K562 (cell line): Measurements from ENCODE around the gene PRR16. TPM values are rescaled to one million over a fixed set of nuclear protein-coding genes. Genes with fewer than 3 reads are reported as not detected.
A peak's percentile ranks its signal among the peaks of the same experiment; 100 is the strongest.
"Not testable (repeated sequence)": the region's sequence is repeated elsewhere in the genome, so short reads cannot be mapped to it uniquely, and the experiment has no call there.

Source experiments
- ATAC-seq: fragments of 200-7000 bp; cut with Tn5 transposase; 3 replicates; pipeline ENCODE4 v1.9.1; 2020; ENCODE audit warnings: moderate library complexity
- BruUV-seq: library from RNA; stranded (reverse); fragments of 400-500 nt; replicated peaks from 2 replicates; lab custom pipeline; 2021; lab: Mats Ljungman, UMichigan
- CTCF ChIA-PET: fragments of 300-600 bp; formaldehyde crosslinking; extraction: SDS; loops from one replicate; lab custom pipeline; 2021; ENCODE audit warnings: low intra/inter-chr PET ratio; lab: Yijun Ruan, JAX
- POLR2A ChIA-PET: fragments of 300-600, 350-650 bp; sonication (Branson Sonifier 250); formaldehyde crosslinking; extraction: SDS; loops from one replicate; lab custom pipeline; 2021; ENCODE audit warnings: antibody characterized with exemption, inconsistent platforms; lab: Yijun Ruan, JAX
- DNase-seq, 4 experiments: peaks; one replicate each; pipeline versions ENCODE4 v3.0.0 to v3.0.0-alpha.2; 2011 to 2018; ENCODE audit warnings: low spot score in 3 of 4, mixed read lengths in 3 of 4; ENCODE audit errors: extremely low read depth in 1 of 4
- FAIRE-seq: peaks from 2 replicates; lab custom pipeline; 2011; peaks lifted over from hg19 to GRCh38; lab: Jason Lieb, UNC
- H2AFZ ChIP-seq: 2 replicates; pipeline ENCODE4 v1.6.0; 2011; ENCODE audit warnings: low read depth, low read length, control low read depth, inconsistent platforms
- H3K27ac ChIP-seq: fragments of 200-600 bp; 3 replicates; pipeline ENCODE4 v1.8.0; 2011; ENCODE audit warnings: low read depth, mild to moderate bottlenecking, control low read depth, inconsistent platforms, low read length, moderate library complexity, mixed read lengths; ENCODE audit errors: extremely low read depth
- H3K27me3 ChIP-seq, 2 experiments: fragments of 300-600 bp in 1 of 2; 2 replicates in 1 of 2; 3 replicates in 1 of 2; pipeline versions ENCODE4 v1.6.0 to v1.8.0; 2011; ENCODE audit warnings: inconsistent platforms in 2 of 2, low read length in 2 of 2, mild to moderate bottlenecking in 1 of 2, mixed read lengths in 1 of 2, moderate library complexity in 1 of 2; ENCODE audit not compliant: control insufficient read depth in 2 of 2, insufficient read depth in 2 of 2
- H3K36me3 ChIP-seq: fragments of 300-600 bp; 3 replicates; pipeline ENCODE4 v1.8.0; 2011; ENCODE audit warnings: mild to moderate bottlenecking, low read length, inconsistent platforms; ENCODE audit not compliant: control insufficient read depth, insufficient read depth
- H3K4me1 ChIP-seq, 2 experiments: fragments of 200-600 bp in 1 of 2; replicated peaks in 1 of 2; 2 replicates in 1 of 2; 3 replicates in 1 of 2; pipeline versions ENCODE4 v1.5.1 to v1.8.0; 2011; ENCODE audit warnings: inconsistent platforms in 2 of 2, low read length in 2 of 2, mild to moderate bottlenecking in 1 of 2, mixed read lengths in 1 of 2, moderate library complexity in 1 of 2; ENCODE audit not compliant: control insufficient read depth in 2 of 2, insufficient read depth in 2 of 2
- H3K4me2 ChIP-seq: 2 replicates; pipeline ENCODE4 v1.6.1; 2011; ENCODE audit warnings: low read length, control low read depth, inconsistent platforms, mixed read lengths; ENCODE audit not compliant: insufficient read depth
- H3K4me3 ChIP-seq: fragments of 200-600 bp; sonication (generic), shearing (Covaris generic); 2 replicates; pipeline ENCODE4 v1.5.1; 2016; ENCODE audit warnings: control low read depth, inconsistent platforms
- H3K79me2 ChIP-seq: fragments of 200-600 bp; 3 replicates; pipeline ENCODE4 v1.8.0; 2011; ENCODE audit warnings: low read length, inconsistent platforms; ENCODE audit not compliant: control insufficient read depth, insufficient read depth
- H3K9ac ChIP-seq, 2 experiments: 2 replicates each; pipeline versions ENCODE4 v1.6.0 to v1.6.1; 2011; ENCODE audit warnings: low read depth in 2 of 2, low read length in 2 of 2, control low read depth in 1 of 2, inconsistent platforms in 1 of 2, mild to moderate bottlenecking in 1 of 2, mixed read lengths in 1 of 2; ENCODE audit not compliant: insufficient read depth in 1 of 2
- H3K9me1 ChIP-seq: one replicate; pipeline ENCODE4 v1.6.0; 2011; ENCODE audit warnings: inconsistent platforms, mild to moderate bottlenecking, low read length, moderate library complexity; ENCODE audit not compliant: control insufficient read depth, insufficient read depth
- H3K9me3 ChIP-seq: replicated peaks from 2 replicates; pipeline ENCODE4 v1.5.1; 2011; ENCODE audit warnings: low read depth, low read length, inconsistent platforms; ENCODE audit not compliant: control insufficient read depth, insufficient read depth
- H4K20me1 ChIP-seq: replicated peaks from 2 replicates; pipeline ENCODE4 v1.6.1; 2011; ENCODE audit warnings: low read length, inconsistent platforms, mixed read lengths; ENCODE audit not compliant: control insufficient read depth, insufficient read depth
- CBFA2T3 ChIP-seq: fragments of 450-650 bp; IDR thresholded peaks from 2 replicates; pipeline ENCODE4 v1.6.1; 2017
- EGR1 ChIP-seq: fragments of 450-650 bp; conservative IDR thresholded peaks from 2 replicates; pipeline ENCODE4 v1.6.1; 2017; ENCODE audit warnings: mild to moderate bottlenecking
- EP400 ChIP-seq: fragments of 450-650 bp; IDR thresholded peaks from 2 replicates; pipeline ENCODE4 v1.6.1; 2017; ENCODE audit warnings: antibody characterized with exemption, mild to moderate bottlenecking, moderate library complexity
- FOXA3 ChIP-seq, 2 experiments: fragments of 450-650 bp in 1 of 2; sonication (generic) in 1 of 2; formaldehyde crosslinking; IDR thresholded peaks in 1 of 2; conservative IDR thresholded peaks in 1 of 2; 2 replicates each; pipeline versions ENCODE4 v1.4.0 to v1.8.0; 2020 to 2022; ENCODE audit warnings: mild to moderate bottlenecking in 2 of 2, missing genetic modification reagents in 1 of 2
- MGA ChIP-seq: fragments of 450-650 bp; IDR thresholded peaks from 2 replicates; pipeline ENCODE4 v1.6.1; 2016; ENCODE audit warnings: mild to moderate bottlenecking, moderate library complexity
- POLR2G ChIP-seq: fragments of 200-400 bp; formaldehyde crosslinking; IDR thresholded peaks from 2 replicates; pipeline ENCODE4 v1.6.1; 2017; ENCODE audit warnings: low read depth, mild to moderate bottlenecking, antibody characterized with exemption, low read length, moderate library complexity
- RBFOX2 ChIP-seq: fragments of 200-400 bp; formaldehyde crosslinking; IDR thresholded peaks from 2 replicates; pipeline ENCODE4 v1.6.1; 2017; ENCODE audit warnings: low read depth, mild to moderate bottlenecking, low read length, moderate library complexity
- TAL1 ChIP-seq: fragments of 450-650 bp; IDR thresholded peaks from 2 replicates; pipeline ENCODE4 v1.6.1; 2016; ENCODE audit warnings: mild to moderate bottlenecking
- YY1 ChIP-seq, 3 experiments: IDR thresholded peaks; 2 replicates each; pipeline ENCODE4 v1.6.1; 2011; ENCODE audit warnings: low read length in 2 of 3, mild to moderate bottlenecking in 2 of 3, moderate library complexity in 2 of 3, borderline replicate concordance in 1 of 3, control low read depth in 1 of 3, low read depth in 1 of 3; ENCODE audit not compliant: insufficient read depth in 3 of 3, insufficient replicate concordance in 2 of 3, control insufficient read depth in 1 of 3, insufficient read length in 1 of 3; ENCODE audit errors: extremely low read depth in 1 of 3
- WGBS: fragments of 100-300 bp; shearing (Covaris generic); methylation state at CpG from one replicate; pipeline ENCODE4 v1.1.6; 2016; ENCODE audit warnings: low coverage, mixed read lengths; ENCODE audit not compliant: insufficient coverage; ENCODE audit errors: missing lambda C conversion rate; 5-methylcytosine and 5-hydroxymethylcytosine counted together
- in situ Hi-C: fragments of 300-500 bp; cut with MboI; formaldehyde crosslinking; loops from 4 replicates; pipeline ENCODE4 v1.15.0; 2018; ENCODE audit warnings: inconsistent platforms, mixed read lengths
- intact Hi-C: fragments of 100-400 bp; cut with micrococcal nuclease; formaldehyde crosslinking; loops from 2 replicates; pipeline ENCODE4 v1.14.2; 2022
- polyA plus RNA-seq, 8 experiments: library from polyadenylated mRNA; depleted of rRNA in 4 of 8; stranded (reverse) in 5 of 8; unstranded in 3 of 8; fragments of >200 nt; fragmentation: Nextera tagmentation in 2 of 8; fragmentation: Illumina TruSeq in 1 of 8; extraction: Ambion mirVana in 2 of 8; extraction: Trizol in 1 of 8; gene quantifications; 2 replicates each; pipeline versions ENCODE4 v1.2.1 to v1.2.3, GENCODE V29; 2011 to 2014; ENCODE audit warnings: inconsistent platforms in 1 of 8, missing spikeins in 1 of 8
- total RNA-seq, 7 experiments: library from RNA; depleted of rRNA in 6 of 7; stranded (reverse); fragments of >200 nt in 6 of 7; fragmentation: Illumina TruSeq in 2 of 7; extraction: Trizol in 2 of 7; gene quantifications; 2 replicates each; pipeline versions ENCODE4 v1.2.1 to v1.2.3, GENCODE V29; 2011 to 2021; ENCODE audit warnings: low replicate concordance in 1 of 7

Gene PRR16
- total and polyA plus RNA-seq, 9 of the 15 experiments (the other 6 are each of a cell fraction or from before 2014, with no cell fraction given), result 0.61 to 10.1 (median 3.3) TPM

- H3K4me3 ChIP-seq, result not testable (repeated sequence)
- TF ChIP-seq RBFOX2 (peak; percentile 31; the same call in 1 of the 2 replicates), CBFA2T3 (peak; percentile 19; the same call in 1 of the 2 replicates), FOXA3 (CRISPR knock-in tag; conservative IDR thresholded peaks at IDR 0.05 in 1 of 2, IDR thresholded peaks at IDR 0.05 in 1 of 2) (peak in 1 of 2 experiments; percentile 67; a peak in 2 of 4 replicates), YY1 (IDR thresholded peaks at IDR 0.05; ENCODE audit: borderline replicate concordance in 1 of 3, control insufficient read depth in 1 of 3, extremely low read depth in 1 of 3, insufficient read depth in 3 of 3, insufficient read length in 1 of 3, insufficient replicate concordance in 2 of 3, low read depth in 1 of 3, low read length in 2 of 3) (peak in 1 of 3 experiments; percentile 40), EP400 (0 out of 2 replicates have a peak, but pooled peaks have one; percentile 13), EGR1 (0 out of 2 replicates have a peak, but pooled peaks have one; percentile 20), MGA (peak; percentile 36), TAL1 (peak; percentile 4; the same call in 1 of the 2 replicates), POLR2G (0 out of 2 replicates have a peak, but pooled peaks have one; percentile 20)
- TF ChIP-seq, all 486 proteins: peak for 9; not testable (repeated sequence) for 477
- POLR2A ChIA-PET, H3K9me3 ChIP-seq, intact Hi-C loops, H3K27ac ChIP-seq, H3K9me1 ChIP-seq, H3K36me3 ChIP-seq, H3K4me1 ChIP-seq, ATAC-seq, CTCF ChIA-PET, H3K27me3 ChIP-seq, H3K79me2 ChIP-seq, H4K20me1 ChIP-seq, H3K9ac ChIP-seq, FAIRE-seq: not testable (repeated sequence)
- in situ Hi-C loops, result loop anchor here (10.0 kb wide), 1 partner anchor 1462 kb away; no protein-coding TSS in a partner anchor
- 8% methylated on average over 13 of the region's 25 CpGs for WGBS
- H3K4me2 ChIP-seq, result peak overlapping the region; percentile 37; the same call in 1 of the 2 replicates
- BruUV-seq, result TSS peak; percentile 60
- H2AFZ ChIP-seq, result peak overlapping the region; percentile 40; the same call in 1 of the 2 replicates
- peak in 1 of 4 experiments; percentile 24 for DNase-seq
Measured at GRCh38 chr5:120426633-120427275, 37.3 kb upstream of the PRR16 start.
